GM21717 (cell line): ENCODE data around the gene SLC5A7.

Experiments used
- ATAC-seq: cut with Tn5 transposase; IDR thresholded peaks from one replicate; pipeline ENCODE4 v1.9.1; 2021; ENCODE audit warnings: mild to moderate bottlenecking, moderate library complexity; ENCODE audit not compliant: unreplicated experiment

SLC5A7 gene

DNA sequence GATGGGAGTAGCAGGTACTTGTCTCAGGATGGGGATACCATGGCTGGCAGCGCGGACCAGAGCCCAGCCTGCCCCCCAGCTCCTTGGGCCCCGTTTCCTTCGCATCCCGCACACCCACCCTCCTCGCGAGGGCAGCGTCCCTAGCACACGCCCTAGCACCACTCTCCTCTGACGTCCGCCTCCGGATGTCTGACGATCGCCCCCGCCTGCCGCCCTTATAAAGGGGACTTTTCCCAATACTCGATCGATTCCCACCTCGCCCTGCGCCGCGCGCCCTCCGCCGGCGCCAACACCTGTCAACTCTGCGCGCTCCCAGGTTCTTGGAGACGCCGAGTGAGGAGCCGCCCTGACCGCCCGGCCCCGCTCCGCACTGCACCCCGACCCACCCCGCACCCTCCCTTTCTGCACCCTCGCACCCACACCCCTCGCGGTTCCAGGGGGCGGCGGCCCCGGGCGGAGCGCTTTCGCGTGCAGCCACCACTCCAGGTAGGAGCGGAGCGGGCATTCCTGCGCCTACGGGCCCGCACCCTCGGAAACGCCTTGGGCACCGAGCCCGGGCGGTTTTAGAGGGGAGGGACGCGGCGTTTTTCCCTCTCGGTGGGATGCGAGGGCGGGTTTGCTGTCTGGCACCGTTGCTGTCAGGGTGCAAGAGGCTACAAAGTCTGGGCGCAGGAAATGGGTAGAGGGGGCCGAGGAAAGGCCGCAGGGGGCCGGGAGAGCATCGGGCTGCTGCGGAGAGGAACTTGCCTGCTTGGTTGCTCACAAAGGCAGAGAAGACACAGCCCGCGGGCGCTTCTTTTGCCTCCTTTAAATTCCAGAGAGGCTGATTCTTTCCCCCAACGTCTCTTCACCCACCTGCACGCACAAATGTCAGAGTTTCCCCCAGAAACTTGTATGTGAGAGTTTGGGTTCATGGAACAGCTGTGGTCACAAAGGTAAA lies at the start of gene SLC5A7:
Gene SLC5A7, plus strand, starts transcription at position 247 of the 940 bp plus-strand sequence. CDS start 1,632 bp downstream, outside the sequence.
- ATAC-seq, result no peak

DNA sequence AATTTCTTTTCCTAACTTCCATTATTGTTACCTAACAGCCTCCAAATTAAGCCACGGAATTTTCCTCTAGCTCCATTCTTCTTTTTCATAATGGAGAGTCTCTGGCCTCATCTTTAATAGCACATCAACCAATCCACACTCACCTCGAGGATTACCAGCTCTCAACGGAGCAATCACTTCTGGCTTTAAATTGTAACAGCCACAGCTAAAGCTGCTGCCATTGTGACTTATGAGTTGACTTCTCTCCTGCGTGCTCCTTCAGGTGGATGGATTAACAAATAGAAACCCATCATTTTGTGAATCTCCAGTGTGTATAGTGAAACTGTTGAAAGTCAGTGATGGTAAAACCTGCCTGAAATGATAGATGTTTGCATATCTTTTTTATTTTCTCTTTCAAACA lies 24.9 kb upstream of the SLC5A7 start:
- no peak for ATAC-seq

DNA sequence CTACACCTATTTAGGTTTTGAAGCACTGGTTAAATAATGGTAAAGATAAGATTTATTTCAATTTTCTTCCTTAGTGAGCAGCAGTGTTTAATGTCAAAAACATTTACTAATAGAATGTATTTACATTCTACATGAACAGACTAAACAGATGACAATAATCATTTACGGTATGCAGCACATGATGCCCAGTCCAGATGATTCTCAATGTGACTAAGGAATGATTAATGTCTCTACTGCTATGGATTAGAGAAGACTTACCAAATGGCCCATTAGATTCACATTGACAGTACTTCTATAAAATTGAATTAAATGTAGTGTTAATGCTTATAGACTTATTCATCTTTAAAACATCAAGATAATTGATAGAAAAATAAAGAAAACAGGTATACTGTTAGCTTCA lies 22.1 kb upstream of the SLC5A7 start:
- no peak for ATAC-seq

DNA sequence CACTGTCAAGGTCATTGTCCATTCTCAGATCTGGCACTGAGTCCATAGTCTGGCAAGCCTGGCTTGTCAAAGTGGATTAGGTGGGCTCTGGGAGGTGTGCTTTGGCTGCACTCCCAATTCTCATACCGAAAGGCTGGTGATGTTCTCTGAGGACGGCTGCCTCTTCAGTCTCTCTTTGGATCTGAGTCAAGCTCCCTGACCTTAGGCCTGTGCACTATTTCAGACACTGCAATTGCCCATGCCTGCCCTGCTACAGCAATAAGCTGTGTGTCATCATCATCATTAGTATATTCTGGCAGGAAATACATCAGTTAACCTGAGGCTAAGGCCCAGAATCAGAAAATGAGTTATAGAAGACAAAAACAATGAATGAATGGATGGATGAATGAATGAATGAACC lies 1.6 kb upstream of the SLC5A7 start:
- no peak for ATAC-seq

DNA sequence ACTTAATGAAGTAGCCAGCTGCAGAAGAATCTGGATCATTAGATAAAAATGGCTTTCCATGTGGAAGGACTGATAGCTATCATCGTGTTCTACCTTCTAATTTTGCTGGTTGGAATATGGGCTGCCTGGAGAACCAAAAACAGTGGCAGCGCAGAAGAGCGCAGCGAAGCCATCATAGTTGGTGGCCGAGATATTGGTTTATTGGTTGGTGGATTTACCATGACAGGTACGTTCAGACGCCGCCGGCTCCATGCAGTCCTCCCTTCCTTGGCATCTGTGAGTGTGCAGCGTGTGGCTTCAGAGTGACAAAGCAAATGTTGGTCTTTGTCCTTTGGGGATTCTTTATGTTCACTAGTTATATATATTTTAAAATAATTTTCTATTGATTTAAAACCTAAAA lies 1.8 kb downstream of the SLC5A7 start:
- no peak for ATAC-seq

DNA sequence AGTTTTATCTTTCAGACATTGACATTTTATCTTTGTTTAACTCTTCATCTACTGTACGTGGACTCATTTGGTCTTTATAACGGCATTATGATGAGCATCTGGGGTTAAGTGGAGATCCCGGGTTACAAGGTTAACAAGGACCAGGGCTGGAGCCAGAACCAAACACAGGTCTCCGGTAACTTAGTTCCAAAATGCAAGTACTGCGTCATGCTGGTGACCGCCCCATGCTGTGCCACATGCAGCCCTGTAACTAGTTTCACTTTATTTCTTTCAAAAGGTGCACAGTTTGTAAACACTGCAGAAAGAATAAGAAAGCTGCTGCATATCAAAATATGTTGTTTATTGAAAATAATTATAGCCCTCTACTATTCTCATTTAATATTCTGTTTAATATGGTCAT lies 3.1 kb downstream of the SLC5A7 start:
- no peak for ATAC-seq

DNA sequence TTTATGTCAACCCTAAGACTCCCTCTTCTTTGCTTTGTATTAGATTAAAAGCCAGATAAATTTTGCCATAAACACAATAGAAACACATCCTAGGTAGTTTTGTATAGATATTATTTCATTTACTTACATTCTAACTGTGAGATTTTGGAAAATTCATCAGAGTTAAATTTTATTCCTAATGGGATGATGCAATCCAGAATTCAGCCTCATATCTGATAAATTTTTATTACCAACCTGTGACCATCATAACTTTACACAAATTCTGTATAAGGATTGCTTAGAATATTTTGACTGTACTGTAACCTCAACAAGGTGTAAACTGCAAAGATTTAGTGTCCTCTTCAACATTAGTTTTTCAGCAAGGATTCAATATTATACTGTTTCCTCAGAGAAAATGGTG lies 4.4 kb downstream of the SLC5A7 start:
- ATAC-seq, result no peak

DNA sequence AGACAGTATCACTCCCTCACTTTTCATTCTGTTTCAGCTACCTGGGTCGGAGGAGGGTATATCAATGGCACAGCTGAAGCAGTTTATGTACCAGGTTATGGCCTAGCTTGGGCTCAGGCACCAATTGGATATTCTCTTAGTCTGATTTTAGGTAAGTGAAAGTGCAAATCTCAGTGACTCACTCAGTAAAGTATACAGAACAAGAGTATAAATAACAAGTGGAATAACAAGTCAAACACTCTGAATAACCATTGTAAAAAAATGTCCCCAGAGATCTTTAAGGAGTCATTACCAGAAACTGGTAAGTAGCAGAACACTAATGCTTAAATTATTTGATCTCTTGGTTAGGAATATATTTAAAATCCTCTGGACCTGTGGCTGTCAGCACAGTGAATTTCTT lies 5.7 kb downstream of the SLC5A7 start:
- ATAC-seq, result no peak

DNA sequence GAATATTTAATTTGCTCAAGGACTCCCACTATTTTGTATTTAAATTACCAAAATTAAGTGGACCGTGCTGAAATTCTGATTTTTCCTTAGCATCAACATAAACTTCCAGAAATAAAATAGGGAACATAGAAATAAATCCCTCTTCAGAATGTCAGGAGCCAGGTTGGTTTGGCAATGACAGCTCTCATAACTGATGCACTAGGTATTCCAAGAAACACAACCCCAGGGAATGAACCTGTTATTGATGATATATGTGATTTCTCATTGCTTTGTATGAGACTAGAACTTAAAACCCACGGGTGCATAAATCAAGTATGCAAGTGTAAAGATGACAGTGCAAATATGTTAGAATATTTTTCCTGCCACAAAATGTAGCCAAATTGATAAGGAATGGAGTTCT lies 12.8 kb downstream of the SLC5A7 start:
- no peak for ATAC-seq

DNA sequence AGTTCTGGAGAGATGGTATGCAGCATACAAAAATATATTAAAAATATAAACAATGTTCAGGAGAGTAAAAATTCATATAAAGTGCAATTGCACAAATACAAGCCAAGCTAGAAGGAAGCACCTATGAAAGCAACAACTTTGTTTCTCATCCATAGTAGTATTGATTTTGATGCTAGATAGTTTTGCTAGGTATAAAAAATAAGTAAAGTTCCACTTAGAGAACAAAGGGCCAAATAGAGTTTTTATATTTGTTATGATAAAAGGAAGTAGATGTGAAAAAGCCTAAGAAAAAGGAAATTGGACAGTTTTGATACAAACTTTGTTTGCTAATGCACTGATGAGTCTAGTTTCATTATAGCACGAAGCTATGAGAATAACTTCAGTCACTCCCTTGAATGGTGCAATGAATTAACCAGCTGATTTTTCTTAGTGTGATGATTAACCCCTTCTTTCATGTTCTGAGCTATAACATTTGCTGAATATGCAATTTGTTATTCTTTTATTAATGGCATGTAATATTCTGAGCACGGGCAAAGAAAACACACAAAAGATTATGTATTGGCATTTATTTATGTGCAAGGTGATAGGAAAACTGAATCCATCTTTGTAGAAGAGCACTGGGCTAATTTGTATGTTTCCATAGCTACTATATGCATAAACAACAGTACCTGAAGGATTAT lies 24.7 kb downstream of the SLC5A7 start:
- no peak for ATAC-seq

DNA sequence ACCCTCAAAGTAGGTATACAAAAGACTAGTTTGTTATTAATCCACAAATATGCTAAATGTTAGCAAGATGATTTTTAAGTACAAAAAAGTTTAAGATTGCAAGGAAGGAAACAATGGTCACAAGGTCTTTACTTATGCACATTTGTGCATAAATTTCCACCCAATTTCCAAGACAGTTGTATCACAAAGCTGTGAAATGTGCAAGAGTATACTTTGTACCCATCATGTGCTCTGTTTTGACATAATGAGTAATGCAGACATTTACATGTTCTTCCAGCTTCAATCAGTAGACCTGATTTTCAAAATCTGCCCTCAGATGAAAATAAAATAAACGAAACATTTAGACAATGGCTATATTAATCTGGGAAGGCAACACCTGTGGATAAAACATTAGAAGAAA lies 27.0 kb downstream of the SLC5A7 start:
- no peak for ATAC-seq

DNA sequence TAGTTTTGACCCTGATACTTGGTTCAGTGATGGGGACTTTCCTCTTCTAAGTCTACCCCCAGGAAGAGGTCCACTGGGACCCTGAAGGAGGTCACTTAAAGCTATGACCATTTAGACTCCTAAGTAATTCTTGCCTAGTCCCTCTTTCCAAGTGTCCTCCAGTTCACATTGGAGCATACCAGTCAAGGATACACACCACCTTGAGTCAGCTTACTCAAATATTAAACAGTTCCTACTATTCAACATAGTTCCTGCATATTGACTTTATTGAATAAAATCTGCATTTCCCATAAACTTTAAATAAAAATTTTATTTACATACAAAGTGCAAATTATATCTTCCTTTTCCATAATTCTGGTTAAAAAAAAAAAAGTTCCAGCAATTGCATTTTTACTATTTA lies 36.3 kb downstream of the SLC5A7 start:
- ATAC-seq, result no peak

DNA sequence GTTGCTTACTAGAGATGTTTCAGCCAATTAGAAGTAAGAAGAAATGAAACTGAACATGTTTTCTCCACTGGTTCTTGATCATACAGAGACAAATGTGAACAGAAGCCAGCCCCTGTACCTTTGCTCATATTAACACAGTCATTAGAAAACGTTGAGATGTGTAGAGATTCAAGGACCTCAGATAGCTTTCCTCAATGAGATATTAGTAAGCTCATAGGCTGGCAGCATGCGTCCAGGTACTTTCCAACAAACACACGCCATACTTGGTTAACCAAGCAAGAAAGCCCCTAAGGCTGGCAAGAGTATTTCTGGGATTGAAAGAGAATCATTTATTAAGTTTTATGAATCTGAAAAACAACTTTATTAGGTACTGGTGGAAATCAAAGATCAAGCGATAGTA lies 37.5 kb downstream of the SLC5A7 start:
- no peak for ATAC-seq

DNA sequence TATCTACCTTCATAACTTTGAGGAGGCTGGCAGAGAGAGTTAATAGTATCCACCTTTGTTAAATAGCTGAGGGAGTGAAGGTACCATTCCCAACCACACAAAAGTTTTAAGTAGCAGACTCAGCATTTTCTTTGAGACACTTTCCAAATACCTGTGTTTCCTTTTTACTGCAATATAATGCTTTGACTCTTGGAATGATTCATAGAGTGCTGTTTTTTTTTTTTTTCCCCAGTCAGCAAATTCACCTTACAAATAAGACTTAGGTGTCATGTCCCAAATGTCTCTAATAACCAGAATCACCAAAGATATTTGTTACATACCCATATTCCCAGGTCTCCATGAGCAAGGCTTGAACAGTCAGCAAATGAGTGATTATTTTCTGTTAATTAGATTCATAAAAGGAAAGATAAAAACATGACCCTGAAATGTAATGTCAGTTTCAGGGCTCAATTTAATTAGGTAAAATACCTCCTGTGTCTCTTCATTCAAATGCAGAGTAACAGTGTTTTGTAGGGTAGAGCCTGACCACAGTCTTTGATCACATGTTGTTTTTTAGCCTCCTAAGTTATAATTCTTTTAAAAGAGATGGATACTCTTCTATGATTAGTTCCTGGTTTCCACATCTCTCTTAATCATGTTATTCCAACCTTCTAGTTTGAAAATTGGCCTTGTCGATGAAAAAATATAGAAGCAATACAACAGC lies 39.9 kb downstream of the SLC5A7 start:
- no peak for ATAC-seq

DNA sequence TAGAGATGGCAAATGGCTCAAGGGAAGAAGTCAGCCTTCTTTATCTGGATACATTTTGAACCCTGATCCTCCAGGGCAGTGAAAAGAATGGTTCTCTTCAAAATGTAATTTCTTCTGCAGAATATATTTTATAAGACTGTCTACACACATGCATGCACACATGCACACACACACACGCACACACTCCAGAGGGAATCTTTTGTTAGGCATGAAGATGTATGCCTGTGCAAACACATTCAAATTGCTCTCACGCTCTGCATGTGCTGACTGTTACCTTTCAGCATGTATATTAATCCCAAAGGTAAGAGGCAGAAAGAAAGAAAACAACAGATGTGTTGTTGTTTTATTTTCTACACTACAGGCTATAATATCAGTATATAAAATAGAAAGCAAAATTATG lies 43.2 kb downstream of the SLC5A7 start:
- ATAC-seq, result no peak

DNA sequence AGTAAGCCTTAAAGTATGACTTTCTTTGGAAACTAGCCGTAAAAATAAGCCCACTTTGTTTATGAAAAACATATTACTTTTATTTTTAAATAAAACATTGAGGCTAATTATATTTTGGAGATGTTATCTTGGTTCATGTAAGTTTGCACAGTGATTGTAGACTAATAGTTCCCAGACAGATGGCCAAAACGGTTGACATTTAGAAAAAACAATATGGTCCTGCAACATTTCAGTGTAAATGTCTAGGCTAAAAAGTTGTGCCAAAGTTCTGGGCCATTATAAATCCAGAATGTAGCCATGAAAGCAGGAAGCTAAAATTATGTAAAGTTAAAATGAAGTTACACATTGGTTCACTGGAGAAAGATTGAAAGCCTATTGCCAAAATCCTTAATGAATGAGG lies 43.6 kb downstream of the SLC5A7 start:
- ATAC-seq, result no peak

DNA sequence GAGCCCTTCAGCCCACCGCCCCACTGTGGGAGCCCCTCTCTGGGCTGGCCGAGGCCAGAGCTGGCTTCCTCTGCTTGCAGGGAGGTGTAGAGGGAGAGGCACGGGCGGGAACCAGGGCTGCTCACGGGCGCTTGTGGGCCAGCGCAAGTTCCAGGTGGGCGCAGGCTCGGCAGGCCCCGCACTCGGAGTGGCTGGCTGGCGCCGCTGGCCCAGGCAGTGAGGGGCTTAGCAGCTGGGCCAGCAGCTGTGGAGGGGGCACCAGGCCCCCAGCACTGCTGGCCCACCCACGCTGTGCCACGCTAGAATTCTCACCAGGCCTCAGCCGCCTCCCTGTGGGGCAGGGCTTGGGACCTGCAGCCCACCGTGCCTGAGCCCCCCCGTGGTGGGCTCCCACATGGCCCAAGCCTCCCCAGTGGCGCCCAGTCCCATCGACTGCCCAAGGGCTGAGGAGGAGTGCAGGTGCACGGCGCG lies 45.2 kb downstream of the SLC5A7 start:
- no peak for ATAC-seq

DNA sequence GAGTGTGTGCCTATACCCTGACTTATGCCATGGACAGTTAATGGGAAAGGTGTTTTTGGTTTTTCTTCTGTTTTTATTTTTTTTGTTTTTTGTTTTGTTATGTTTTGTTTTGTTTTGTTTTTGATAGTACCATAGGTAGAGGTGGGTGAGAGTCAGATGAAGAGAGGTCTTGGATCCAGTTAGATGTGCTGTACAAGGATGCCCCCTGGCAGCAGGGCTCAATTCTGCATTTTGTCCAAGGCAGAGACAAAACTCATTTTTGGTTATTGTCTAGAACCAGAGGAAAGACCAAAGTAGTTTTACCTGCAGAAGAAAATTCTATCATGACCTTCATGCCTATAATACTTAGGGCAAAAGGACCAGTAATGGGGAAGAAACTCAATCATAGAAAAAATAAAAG lies 48.5 kb downstream of the SLC5A7 start:
- no peak for ATAC-seq

DNA sequence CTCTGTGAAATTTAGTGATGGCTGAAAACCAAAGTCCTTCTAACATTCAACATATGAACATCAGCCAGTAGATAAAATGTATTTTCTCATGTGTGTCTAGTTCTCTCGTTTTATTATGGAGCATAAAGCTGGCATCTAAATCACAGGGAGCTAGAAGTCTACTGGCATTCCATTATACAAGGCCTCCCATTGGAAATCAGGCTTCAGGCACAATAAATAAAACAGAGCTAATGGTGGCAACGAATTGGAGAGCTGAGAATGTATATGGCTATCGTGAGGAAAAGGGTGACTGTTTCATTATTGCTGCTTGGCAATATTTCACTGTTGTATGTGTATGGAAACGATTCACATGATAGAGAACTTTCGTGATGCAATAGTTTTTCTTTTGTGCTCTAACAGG lies 62.4 kb downstream of the SLC5A7 start:
- no peak for ATAC-seq

DNA sequence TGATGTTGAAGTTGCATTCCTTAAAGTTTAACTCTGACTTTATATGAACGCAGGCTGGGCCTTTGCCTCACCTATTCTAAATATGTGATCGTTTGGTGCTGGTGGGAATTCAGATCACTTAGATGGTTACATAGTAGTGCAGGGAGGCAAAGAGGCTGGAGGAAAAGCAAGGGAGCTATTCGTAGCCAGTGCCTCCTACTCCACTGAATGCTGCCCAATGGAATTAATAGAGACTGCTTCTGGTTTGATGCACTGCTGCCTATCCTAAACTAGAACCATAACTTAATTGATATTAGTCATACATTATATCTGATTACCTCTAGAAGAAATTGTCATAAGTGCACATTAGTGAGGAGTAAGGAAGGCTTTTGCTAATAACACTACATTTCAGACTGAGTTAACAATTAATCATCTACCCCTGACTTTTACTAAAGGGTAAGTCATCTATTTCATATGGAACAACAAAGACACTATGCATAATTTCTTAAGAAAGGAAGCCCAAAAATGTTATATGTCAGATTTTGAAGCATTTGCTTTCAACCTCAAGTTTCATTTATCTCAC lies 72.3 kb downstream of the SLC5A7 start:
- ATAC-seq, result no peak

DNA sequence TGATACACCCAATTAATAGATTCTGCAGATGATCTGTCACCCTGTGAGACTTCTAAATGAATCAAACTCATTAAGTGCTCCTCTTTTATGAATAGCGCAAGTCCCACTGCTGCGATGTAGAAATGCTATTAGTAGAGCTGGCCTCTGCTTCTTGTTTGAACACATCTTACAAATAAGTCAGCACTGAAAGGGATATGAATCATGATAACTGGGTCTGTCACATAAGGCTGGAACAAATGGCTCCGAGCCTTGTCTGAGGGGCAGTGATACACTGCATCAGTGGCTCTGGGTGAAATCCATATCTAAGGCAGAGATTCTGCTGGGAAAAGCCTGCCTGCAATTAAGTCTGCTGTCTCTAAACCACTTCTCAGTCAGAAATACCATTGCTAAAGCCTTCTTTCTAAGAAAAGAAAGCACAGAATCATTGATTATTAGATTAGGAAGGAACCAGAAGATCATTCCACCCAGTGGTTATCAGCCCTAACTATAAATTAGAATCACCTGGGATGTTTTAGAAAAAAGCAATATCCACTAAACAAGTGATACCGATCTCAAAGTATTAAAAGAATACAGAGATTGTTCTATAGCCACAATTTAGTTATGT lies 75.2 kb downstream of the SLC5A7 start:
- ATAC-seq, result no peak
